ENCODE data around the gene FIGN.

FIGN gene

DNA sequence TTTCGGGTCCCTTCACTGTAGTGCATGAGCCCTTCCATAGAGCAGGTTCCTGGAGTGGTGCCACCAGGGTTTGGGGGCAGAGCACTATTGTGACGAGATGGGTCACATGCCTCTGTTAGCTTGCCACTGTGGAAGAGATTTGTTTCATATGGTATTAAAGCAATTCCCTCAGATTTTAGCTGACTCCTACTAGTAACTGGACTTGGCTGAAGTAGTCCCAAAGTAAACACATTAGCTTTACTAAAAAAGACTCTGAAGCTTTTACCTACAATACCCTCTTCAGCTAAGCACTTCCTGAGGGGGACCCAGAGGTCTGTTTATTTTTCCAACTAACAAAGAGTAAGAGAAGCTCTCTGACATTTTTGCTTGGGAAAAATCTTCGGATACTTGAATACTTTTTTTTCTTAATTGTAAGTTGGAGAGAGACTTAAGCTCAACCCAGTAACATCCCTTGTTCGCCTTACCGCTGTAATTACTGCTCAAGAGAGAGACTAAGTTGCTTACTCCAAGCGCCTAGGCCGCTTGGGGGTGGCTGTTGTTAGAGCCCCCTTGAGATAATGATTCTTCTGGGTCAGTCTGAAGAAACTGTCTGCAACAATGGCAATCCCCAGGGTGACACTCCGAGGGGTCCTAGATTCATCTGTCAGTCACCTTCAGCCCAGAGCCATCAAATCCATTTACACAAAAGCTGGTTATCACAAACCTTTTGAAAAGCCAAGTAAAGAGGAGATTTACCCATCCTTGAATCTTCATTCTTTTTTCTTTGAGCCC is 177.4 kb downstream of the FIGN start:
- no peak for DNase-seq (ENCODE audit: low read depth in 2 of 2)

DNA sequence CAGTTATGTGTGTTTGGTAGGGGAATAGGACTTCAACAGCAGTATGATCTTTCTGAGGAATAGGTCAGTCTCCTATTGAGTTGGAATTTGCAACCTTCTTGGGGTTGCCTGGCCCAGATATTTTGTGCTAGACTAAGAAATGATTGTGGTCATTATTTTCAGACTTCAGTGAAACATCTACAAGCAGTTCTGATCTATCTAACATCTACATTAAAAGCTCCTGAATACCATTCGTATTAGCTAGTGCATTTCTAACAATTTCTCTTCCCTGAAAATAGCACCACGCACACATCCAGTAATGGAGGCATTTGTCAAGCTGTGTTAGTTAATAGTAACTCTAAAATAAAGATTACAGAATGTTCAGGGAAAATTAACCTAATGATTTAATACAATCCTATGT is 179.3 kb downstream of the FIGN start:
- no peak for DNase-seq (ENCODE audit: low read depth in 2 of 2)

DNA sequence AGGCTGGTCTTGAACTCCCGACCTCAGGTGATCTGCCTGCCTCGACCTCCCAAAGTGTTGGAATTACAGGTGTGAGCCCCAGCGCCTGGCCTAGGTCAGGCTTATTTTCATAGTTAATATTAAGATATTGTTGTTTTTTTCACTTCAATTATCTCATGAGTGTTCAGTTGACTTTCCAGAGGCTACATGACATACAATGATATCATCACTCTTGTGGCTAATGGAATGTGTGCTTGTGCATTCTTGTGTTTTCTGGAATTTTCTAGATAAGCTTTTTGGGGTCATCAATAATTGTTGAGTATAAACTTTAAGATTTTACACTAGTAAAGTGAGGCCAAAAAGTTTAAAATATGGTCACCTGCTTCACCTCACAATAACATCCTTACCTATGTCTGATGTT is 180.9 kb downstream of the FIGN start:
- DNase-seq (ENCODE audit: low read depth in 2 of 2), result no peak

DNA sequence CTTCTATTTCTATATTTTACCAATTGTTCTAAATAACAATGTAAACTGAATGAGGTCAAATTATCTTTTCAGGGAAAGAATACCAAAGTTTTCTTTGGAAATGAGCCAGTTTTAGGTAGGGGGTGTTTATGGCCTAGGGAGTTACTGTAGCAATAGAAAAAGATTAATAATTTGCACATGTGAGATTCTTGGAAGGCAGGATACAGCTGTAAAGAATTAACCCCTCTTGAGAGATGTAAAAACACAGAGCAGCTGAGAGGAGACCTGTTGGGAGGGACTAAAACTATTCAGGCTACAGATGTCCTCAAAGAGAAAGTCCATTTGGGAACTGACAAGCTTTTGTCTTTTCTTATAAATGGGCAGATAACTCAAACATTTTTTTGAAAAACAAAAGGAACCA is 182.2 kb downstream of the FIGN start:
- DNase-seq (ENCODE audit: low read depth in 2 of 2), result no peak

DNA sequence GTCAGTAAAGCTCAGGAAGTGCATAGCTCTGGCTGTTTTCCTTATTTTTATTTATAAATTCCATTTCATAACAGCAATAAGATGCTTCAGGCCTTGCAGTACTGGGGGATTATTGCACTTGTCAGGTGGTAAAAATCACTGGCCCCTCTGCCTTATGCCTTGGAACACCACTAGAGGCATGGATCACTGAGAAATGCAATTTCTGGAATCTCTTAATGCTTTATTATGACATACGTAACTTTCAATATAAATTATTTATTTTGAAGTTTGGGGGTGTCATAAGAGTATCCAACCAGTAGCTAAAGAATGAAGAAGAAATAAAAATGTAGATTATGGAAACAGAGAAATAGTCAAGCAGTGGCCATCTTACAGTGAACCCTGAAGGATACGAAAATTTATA is 183.1 kb downstream of the FIGN start:
- no peak for DNase-seq (ENCODE audit: low read depth in 2 of 2)

DNA sequence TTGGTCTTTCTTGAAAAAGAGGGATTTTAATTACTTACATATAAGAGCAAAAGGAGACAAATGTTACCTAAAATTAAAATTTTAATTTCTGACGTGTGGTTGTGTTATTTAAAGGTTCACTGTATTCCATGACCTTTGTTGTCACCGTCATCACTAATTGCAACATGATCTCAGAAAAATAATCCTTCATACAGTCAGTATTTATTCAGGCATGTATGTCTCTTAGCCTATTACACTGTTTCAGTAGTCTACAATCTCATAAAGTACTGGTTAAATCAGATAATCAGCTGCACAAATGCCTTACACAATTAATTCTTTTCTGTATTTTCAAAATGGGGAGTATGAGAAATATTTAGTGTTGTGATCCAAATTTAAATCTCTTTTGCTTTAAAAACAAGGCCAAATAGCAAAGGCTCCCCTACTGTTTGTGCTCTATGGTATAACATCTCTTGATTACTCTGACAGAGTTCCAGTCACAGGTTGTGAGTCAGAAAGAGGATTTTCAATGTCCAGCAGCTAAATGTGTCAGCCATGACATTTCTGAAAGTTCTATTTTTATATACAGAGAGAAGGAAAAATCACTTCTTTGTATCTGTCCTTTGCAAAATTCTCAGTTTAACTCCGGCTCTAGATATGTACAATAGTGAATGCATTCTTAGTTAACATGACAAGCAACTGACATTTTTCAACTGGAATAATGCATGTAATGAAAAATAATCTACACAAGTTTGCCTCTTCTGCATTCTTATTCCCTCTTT is 184.0 kb downstream of the FIGN start:
- DNase-seq (ENCODE audit: low read depth in 2 of 2), result no peak

DNA sequence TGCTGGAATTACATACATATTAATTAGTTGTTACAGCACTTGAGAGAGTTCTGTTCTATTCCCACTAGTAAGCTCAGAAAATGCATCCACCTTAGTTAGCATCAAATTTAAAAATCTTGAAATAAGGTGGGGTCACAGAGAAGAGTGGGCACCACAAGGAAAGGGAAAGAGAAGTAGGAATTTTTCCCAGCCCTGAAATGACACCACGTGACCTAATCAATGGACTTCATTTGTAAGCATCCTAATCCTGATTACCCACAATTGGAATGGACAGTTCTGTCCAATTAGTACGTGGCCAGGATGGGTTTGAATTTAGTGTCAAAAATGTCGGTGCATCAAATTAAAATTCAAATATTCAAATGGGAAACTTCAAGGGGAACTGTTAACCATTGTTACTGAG is 186.8 kb downstream of the FIGN start:
- DNase-seq (ENCODE audit: low read depth in 2 of 2), result no peak
